Measurements from ENCODE around the gene MOB3B.

MOB3B gene

DNA sequence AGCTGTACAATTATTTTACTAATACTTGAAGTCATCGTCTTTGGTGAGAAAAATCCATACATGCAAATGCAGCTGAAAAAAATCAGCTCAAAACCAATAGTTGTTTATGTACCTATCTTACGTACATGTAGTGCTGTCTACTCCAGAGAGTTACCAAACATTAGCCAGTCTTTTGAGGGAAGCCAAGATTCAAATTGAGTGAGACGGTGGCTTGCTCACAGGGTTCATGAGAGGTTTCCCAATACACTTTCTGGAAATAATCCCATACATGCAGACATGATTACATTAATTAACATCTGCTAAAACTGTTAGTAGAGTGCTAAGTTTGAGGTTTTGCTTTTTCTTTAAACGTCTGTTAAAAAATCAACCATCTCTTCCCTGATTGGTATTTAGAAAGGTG is 41.4 kb upstream of the MOB3B start:
- H3K4me3 ChIP-seq (ENCODE audit: low read depth in 1 of 2, low read length in 1 of 2), result peak overlapping the region; percentile 74 to 78
- H3K9me3 ChIP-seq, result no peaks in the 10 kb centered on the region
- peak overlapping the region; percentile 99 for H3K27ac ChIP-seq
- no peaks in the 10 kb centered on the region for H3K27me3 ChIP-seq
- TF ChIP-seq, protein P1, sequence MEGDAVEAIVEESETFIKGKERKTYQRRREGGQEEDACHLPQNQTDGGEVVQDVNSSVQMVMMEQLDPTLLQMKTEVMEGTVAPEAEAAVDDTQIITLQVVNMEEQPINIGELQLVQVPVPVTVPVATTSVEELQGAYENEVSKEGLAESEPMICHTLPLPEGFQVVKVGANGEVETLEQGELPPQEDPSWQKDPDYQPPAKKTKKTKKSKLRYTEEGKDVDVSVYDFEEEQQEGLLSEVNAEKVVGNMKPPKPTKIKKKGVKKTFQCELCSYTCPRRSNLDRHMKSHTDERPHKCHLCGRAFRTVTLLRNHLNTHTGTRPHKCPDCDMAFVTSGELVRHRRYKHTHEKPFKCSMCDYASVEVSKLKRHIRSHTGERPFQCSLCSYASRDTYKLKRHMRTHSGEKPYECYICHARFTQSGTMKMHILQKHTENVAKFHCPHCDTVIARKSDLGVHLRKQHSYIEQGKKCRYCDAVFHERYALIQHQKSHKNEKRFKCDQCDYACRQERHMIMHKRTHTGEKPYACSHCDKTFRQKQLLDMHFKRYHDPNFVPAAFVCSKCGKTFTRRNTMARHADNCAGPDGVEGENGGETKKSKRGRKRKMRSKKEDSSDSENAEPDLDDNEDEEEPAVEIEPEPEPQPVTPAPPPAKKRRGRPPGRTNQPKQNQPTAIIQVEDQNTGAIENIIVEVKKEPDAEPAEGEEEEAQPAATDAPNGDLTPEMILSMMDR (IDR thresholded peaks at IDR 0.05), result no peak
- H3K36me3 ChIP-seq, result peaks cover 11% of the 10 kb centered on the region
- H3K4me1 ChIP-seq (ENCODE audit: control insufficient read depth in 1 of 2, insufficient read depth in 1 of 2, low read depth in 1 of 2, low read length in 1 of 2), result peaks cover 26 to 27% of the 10 kb centered on the region in 2 experiments

DNA sequence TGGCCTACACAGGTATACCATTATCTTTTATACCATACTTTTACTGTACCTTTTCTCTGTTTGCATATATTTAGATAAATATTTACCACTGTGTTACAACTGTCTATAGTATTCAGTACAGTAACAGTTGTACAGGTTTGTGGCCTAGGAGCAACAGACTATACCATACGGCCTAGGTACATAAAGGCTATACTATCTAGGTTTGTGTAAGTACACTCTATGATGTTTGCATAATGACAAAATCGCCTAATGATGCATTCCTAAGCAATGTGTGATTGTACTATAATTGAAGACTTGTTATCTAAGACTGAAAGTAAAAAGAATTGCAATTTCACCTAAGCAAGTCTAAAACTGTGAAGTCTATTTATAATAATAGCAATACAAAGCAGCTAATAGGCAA is 39.8 kb upstream of the MOB3B start:
- peak overlapping the region; percentile 29 for H3K27ac ChIP-seq
- TF ChIP-seq, protein P1 (IDR thresholded peaks at IDR 0.05), result no peak
- H3K36me3 ChIP-seq, result peaks cover 27% of the 10 kb centered on the region
- peaks cover 27 to 29% of the 10 kb centered on the region in 2 experiments for H3K4me1 ChIP-seq (ENCODE audit: control insufficient read depth in 1 of 2, insufficient read depth in 1 of 2, low read depth in 1 of 2, low read length in 1 of 2)
- no peaks in the 10 kb centered on the region for H3K27me3 ChIP-seq
- no peak overlapping the region for H3K4me3 ChIP-seq (ENCODE audit: low read depth in 1 of 2, low read length in 1 of 2)
- no peaks in the 10 kb centered on the region for H3K9me3 ChIP-seq

DNA sequence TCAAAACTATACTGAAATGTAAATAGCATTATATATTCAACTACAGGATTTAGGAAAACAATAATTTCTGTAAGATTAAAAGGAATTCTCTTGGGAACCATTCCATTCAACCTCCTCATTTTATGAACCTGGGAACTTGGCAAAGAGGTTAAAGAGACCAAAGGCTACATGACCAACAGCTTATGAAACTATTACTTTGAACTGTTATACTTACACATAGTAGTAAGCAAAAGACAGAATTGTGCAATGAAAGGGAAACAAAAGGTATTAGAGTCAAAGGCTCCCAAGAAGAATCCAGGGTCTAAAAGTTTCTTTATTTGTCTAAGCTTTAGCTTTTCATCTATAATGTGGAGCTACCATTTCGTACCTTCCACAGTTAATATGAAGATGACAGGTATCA is 36.5 kb upstream of the MOB3B start:
- peaks cover 54% of the 10 kb centered on the region for H3K36me3 ChIP-seq

DNA sequence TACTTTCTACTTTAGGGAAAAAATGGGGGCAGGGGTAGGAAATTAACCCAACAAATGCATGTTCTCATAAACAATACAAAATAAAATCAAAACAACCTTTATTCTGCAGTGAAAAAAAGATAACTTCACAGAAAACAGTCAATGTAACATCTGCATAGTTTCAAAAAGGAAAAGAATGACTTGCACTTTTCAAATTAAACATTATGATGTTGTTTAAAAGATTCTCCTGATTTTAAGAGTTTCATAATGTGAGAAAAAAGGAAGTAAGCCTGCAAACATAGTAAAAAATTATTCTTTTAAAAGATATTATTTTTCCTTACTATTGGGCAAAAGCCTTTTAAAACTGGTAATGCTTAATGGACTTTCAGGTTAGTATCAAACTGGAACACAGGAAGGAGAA is 36.1 kb upstream of the MOB3B start:
- no peaks in the 10 kb centered on the region for H3K9me3 ChIP-seq
- H3K4me1 ChIP-seq (ENCODE audit: control insufficient read depth in 1 of 2, insufficient read depth in 1 of 2, low read depth in 1 of 2, low read length in 1 of 2), result peaks cover 3 to 6% of the 10 kb centered on the region in 2 experiments
- H3K27me3 ChIP-seq, result no peaks in the 10 kb centered on the region
- TF ChIP-seq, protein P1 (IDR thresholded peaks at IDR 0.05), result no peak
- H3K36me3 ChIP-seq, result peaks cover 58% of the 10 kb centered on the region
- peak overlapping the region; percentile 15 for H3K27ac ChIP-seq
- H3K4me3 ChIP-seq (ENCODE audit: low read depth in 1 of 2, low read length in 1 of 2), result no peak overlapping the region

More for the DNA sequence above, 36.5 kb upstream of the MOB3B start:
- Histone ChIP-seq H3K4me3 (ENCODE audit: low read depth in 1 of 2, low read length in 1 of 2) (no peak overlapping the region), H3K27me3 (no peaks in the 10 kb centered on the region), H3K27ac (no peak overlapping the region), H3K9me3 (no peaks in the 10 kb centered on the region), H3K4me1 (ENCODE audit: control insufficient read depth in 1 of 2, insufficient read depth in 1 of 2, low read depth in 1 of 2, low read length in 1 of 2) (peaks cover 7 to 10% of the 10 kb centered on the region in 2 experiments)
- TF ChIP-seq, protein P1 (IDR thresholded peaks at IDR 0.05), result no peak

DNA sequence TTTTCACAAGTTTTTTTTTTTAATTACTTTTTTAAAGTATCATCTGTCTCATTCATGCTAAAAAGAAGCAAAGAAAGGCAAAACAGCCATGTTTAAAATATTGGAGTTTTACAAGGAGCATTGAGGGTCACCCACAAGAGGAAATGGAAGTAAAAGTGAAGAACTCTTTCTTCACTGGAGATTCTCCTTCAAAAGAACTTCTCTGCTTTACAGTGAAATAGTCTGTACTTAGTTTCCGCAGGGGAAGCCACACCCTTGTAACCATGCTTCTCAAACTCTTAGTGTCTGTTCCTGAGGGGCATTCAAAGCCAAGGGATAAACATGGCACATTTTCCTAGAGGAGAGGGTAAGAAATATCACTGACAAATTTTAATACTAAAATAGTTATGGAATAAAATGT is 35.1 kb upstream of the MOB3B start:
- Histone ChIP-seq H3K9me3 (no peaks in the 10 kb centered on the region), H3K4me3 (ENCODE audit: low read depth in 1 of 2, low read length in 1 of 2) (no peak overlapping the region), H3K36me3 (peaks cover 68% of the 10 kb centered on the region), H3K4me1 (ENCODE audit: control insufficient read depth in 1 of 2, insufficient read depth in 1 of 2, low read depth in 1 of 2, low read length in 1 of 2) (peaks cover 2 to 6% of the 10 kb centered on the region in 2 experiments), H3K27me3 (no peaks in the 10 kb centered on the region), H3K27ac (peak overlapping the region; percentile 35)
- TF ChIP-seq, protein P1 (IDR thresholded peaks at IDR 0.05), result no peak
